GM21381 (cell line): ENCODE data around the gene LENEP.

ENCODE experiments used
- ATAC-seq: cut with Tn5 transposase; IDR thresholded peaks from one replicate; pipeline ENCODE4 v1.9.1; 2021; ENCODE audit warnings: mild to moderate bottlenecking, moderate library complexity; ENCODE audit not compliant: unreplicated experiment

The LENEP gene, protein sequence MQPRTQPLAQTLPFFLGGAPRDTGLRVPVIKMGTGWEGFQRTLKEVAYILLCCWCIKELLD

DNA sequence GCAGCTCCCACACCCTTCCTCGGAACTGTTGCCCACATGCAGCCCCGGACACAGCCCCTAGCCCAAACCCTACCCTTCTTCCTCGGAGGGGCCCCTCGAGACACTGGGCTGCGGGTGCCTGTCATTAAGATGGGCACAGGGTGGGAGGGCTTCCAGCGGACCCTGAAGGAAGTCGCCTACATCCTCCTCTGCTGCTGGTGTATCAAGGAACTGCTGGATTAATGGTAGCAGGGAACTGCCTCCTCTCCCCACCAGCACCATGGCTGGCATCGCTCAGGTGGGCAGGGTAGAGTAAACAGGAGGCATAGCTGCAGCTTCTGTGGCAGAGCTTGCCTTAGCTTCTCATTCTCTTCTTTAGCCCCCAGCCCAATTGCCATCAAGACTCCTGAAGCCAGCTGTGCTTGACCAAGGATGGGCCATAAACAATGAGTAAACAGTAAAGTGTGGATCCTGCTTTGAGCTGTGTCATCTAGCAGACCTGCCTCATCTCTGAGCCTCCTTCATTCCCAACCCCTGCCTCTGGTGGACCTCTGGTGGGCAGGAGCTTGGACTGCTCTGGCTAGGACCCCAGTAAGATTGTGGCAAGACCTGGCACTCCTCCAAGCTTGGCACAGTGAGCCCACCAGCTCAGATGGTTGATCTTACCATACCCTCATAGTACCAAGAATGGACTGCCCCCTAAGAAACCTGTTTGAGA lies at the start of gene LENEP:
Gene LENEP (plus strand): TSS at position 15 of the 697 bp plus-strand sequence. CDS start 22 bp downstream, at position 37.
- ATAC-seq: no peak

DNA sequence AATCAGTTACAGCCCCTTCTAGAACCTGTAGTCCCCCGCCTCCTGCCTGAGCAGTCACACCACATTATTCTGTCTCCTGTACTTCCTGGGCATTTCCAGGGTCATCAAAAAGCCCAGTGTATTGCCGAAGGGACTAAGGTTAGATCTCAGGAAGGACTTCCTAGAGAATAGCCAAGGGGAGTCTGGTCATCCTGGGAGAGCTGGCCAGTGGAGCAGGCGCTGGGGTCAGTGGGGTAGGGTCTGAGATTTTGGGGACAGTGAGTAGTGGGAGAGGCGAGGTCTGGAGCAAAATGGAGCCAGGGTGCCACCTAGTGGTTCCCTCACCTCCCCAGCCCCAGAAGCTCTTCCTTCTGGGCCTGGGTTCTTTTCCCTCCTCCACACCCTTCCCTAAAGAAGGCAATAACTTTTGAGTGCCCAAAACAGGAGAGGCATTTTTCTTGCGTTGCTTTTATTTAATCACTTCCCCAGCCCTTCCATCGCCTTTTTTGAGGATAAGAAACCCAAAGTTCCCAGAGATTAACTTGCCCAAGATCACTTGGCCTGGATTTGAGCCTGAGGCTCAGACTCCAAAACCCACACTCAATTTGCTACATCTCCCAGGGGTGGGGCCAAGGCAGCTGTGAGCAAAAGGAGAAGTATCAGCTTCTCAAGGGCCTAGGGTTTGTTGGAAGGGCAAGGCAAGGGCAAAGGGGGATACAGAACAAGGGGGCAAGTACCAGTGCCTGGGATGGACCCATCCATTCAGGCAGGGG lies 49.6 kb upstream of the LENEP start:
- ATAC-seq: no peak

DNA sequence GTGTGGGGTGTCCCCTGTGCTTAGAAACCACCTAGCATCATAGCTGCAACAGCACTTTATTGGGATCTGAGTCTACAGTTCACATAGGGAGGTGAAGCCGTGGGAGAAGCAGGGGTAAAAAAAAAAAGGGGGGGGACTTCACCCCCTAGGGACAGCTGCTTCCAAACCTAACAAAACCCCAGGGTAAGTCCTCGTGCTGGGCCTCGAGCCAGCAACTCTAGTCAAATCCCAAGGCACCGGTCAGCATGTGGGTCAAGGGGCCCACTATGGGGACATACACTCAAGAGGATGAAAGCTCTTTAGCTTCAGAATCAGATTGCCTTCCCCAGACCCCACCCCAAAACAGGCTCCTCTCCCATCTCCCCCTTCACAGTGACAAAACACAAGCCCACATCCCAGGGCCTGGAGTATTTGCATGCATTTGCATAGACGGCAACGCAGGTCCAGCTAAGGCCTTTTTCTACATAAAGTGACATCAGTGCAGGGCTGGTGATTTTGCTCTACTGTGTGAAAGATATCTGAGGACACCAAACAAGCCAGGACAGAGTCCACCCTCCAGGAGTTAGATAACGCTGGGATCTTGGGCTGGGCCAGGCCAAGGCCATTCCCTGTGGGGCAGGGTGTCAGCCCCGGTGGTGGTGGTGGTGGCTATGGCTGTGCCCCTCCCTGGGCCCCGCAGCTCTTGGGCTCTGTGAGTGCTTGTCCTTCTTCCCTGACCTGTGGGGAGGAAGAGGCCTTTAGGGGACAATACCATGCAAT lies 48.8 kb upstream of the LENEP start:
- ATAC-seq: no peak

DNA sequence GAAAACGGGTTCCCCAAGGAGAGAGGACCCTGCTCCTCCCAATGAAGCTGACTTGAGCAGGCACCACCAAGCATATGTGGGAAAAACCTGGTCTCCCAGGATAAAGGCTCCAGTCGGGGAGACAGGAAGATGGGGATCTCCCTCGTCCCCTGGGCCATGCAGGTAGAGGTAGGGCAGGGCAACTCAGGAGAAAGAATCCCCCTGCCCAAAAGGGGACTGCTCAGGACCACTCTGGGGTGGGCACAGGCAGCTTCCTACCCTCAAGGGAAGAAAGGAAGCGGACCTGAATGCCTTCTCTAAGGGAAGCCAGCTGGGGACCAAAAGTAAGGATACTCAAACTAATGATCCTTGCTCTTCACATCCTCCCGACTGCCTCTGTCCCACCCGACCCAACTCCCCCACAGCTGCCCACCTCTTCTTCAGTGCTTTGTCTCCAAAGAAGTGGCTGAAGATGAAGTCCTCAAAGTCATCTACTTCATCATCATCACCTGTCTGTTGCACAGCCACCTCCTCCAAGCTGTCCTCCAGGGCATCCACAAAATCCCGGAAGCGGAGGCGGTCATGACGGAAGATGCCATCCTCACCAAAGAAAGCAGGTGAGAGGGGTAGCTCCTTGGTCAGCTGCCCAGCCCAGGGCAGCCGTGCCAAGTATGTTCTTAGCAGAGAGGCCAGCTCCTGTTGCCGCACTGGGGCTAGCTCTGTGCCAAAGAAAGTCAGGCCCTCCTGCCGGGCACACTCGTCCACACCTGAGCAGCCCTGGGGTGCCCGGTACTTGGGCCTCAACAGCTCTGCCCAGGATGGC lies 48.0 kb upstream of the LENEP start:
- no peak for ATAC-seq

DNA sequence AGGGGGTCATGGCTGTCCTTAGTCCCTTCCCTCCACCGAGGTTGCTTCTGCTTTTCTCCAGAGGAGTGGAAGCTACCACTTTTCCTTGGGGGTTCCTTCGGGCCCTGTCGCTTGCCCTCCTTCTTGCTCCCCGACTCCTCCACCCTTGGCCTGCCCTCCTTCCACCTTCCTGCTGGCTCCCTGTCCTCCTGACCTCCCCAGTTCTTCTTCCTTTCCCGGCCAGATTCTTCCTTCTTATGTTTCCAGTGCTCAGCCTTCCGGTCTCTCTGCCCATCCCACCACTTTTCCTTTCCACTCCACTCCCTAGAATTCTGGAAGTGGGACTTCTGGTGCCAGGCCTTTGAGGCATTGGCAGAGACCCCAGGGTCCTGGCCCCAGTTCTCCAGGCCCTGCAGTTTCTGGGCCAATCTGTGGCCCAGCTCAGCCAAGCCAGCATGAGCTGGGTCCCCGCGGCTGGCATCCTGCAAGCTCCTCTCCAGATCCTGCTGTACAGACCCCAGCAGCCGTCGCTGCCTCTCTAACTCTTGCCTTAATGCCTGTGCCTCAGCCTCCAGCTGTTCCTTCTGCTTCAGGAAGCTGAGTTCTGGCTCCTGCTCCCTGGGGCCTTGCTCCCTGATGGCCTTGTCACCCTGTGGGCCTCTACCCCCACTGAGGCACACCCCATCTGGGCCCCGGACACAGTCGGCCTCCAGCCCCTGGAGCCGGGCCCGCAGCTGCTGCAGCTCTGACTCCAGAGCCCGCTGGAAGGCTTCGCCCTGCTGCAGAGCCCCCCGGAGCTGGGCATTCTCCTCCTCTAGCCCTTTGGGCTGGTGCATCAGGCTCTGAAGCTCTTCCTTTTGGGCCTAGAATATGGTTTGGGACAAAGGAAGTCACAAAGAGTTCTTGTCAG lies 47.2 kb upstream of the LENEP start:
- no peak for ATAC-seq

DNA sequence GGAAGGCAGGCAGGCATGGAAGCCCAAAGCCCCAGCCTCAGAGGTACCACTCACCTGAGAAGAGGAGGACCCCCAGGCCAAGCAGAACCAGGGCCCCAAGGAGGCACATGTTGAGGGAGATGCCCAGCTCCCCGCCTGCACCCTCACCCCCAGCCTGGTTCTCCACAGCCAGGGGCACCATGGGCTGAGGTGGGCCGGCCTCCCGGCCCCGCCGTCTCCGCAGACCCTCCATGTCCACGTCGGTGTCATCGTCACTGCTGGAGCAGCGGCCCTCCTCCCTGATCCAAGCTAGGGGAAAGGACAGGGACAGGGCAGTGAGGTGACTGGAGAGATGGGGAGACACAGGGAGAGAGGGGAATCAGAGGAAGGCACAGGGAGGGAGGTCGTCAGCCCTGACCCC lies 45.3 kb upstream of the LENEP start:
- ATAC-seq: no peak

DNA sequence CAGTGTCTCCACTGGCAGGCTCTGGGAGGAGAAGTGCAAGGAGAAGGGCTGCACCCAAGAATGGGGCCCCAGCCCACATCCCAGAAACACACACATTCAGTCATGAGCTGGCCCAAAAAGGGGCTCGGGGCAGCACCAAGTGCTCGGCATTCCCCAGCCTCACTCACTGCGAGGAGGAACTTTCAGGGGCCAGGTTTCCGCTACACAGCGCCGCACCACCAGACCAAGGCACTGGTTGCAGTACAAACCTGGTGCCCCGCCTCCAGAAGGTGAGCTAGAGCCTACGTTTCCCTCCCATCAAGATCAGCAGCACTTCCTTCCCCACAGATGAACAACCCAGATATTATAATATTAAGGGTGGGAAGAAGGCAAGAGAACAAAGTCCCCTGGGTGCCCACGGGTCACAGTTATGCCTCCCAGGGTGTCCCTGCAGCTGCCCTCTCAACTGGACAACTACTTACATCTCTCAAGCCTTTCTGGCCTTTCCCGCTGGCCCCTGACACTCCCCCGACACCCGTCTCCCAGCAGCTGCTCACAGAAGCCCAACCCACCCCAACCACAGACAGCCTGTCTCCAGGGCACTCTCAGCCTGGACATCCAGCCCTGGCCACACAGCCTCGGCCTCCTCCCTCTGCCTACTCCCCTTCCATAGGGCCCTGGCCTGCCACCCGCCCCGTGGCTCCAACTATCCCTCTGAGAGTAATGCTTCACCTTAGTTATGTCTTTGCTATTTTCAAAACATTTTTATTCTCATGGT lies 41.3 kb upstream of the LENEP start:
- no peak for ATAC-seq

DNA sequence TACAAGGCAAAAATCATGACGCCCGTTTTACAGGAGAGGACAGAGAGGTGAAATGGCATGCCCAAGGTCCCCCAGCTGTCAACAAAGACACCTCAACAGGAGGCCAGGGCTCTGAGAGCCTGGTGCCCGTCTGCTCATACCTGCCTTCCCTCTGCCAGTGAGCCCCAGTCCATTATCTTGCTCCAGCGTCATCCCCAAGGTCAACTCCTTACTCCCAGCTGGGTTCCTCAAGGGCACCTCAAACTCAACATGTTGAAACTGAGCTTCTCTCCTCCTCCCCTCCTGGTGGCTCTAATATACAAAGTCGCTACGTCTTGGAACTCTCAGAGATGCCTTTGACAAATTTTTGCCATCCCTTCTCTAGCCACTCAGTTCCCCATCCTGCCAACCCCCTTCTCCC lies 40.7 kb upstream of the LENEP start:
- no peak for ATAC-seq

DNA sequence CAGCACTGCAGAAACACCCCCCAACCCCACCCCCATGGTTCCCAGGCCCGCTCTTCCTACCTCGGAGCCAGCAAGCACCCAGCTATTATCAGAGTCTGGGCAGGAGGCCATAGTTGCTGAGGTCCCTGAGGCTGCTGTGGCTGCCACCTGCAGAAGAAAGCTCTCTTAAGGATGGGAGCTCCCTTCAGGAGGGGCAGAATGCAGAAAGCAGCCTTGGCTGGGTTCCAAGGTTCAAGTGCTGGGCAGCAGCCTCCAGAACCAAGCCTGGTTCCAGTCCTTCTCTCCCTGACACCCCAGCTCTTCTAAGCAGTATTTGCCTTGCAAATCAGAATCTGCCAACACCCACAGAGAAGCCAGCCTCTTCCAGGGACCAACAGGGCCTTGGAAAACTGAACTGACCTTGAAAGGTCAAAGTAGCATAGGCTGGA lies 39.8 kb upstream of the LENEP start:
- no peak for ATAC-seq

DNA sequence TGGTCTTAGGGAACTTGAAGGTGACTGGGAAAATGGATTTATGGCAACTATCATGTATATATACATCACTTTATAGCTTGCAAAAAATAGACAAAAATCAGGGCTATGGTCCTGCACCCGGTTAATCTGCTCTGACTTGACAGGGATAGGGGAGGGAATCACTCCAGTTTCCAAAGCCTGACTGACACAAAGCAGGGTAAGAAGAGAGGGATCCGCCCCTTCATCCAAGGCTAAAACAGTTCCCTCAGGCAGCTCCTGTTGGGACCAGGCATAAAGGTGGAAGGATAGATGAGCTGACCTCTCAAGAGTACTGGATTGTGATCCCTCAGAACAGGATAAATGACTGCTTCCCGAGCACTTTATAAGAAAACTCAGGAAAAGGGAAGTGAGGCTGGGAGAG lies 38.8 kb upstream of the LENEP start:
- no peak for ATAC-seq

DNA sequence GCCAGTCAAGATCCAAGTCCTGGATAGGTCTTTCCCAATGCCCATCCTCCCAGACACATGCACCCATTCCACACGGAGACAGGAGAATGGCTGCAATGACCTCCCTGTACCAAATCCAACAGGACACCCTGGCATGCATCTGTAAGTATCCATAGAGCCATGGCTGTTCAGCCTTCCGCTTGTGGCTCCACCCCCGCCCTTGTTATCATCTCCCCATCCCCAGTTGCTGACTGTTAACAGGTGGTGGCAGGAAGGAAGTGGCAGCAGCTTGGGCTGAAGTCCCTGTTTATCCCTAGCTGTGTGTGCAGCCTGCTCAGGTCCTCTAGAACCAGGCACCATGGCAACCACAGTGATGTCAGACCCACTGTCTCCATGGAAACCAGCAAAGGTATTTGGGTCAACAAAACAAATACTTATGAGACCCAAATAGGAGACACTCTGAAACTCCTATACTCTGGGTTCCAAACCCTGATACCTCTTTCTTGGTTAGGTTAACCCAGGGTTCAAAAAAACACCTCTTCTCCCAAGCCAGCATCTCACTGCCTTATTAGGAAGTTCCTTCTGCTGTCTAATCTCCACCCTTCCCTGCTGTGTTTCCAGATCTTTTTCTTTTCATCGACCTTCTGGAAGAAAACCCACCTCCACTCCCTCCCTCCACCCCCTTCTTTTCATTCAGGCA lies 38.2 kb upstream of the LENEP start:
- peak; percentile 56 for ATAC-seq

DNA sequence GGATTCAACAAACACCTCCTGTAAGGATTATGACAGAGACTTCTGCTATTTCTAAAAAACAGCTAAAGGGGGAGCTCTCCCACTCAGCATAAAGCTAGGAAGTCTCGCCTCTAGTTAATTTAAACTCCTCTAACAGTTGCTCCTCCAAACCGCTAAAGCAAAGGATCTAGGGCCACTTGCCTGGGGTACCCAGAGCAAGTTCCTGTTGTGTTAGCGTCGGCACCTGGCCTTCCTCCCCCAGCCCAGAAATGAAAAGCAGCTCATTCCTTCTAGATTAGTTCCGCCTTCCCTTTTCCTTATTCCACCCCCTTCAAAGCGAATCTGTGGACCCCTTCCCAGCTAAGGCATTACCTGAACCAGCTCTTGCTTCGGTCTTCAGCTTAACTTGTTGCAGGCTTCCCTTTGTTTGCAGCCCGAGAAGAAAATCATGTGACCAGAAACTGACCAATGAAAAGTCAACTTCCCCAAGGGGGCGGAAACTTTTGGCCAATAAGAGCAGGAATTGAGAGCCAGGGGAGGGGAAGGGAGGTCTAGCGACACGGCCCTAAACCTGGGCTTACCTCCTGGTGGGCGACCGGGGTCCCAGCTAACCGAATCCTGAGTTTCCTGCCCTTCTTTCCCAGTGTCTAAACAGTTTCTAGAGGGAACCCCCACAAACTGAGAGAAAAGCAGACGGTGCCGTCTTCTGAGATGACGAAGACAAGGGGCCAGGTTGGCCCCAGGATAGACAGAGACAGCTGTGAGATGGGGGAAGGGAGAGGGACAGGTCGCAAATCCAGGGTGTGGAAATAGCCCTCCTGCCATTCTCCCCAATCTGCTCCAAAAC lies 37.5 kb upstream of the LENEP start, which contains the start of gene PBXIP1:
Gene PBXIP1 (minus strand): TSS at position 382 of the 826 bp plus-strand sequence. CDS start 2,378 bp downstream, outside the sequence.
- ATAC-seq: peak; percentile 49

DNA sequence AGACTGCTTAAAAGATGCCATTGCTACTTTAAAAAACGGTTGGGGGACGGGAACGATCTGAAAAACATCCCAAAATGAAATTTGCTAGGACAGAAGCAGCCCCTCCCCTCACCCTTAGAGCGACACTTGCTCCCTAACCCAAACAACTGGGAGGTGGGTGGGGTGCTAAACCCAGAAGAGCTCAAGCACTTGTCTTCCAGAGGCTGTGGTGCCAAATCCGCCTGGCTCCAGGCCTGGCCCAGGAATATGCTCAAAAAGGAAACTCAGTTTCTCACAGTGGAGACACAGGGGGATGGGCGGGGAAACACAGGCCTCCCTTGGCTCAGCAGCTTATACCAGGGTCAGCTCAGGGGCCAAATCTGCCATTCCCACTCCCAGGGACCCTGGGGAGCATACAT lies 36.8 kb upstream of the LENEP start:
- ATAC-seq: no peak

DNA sequence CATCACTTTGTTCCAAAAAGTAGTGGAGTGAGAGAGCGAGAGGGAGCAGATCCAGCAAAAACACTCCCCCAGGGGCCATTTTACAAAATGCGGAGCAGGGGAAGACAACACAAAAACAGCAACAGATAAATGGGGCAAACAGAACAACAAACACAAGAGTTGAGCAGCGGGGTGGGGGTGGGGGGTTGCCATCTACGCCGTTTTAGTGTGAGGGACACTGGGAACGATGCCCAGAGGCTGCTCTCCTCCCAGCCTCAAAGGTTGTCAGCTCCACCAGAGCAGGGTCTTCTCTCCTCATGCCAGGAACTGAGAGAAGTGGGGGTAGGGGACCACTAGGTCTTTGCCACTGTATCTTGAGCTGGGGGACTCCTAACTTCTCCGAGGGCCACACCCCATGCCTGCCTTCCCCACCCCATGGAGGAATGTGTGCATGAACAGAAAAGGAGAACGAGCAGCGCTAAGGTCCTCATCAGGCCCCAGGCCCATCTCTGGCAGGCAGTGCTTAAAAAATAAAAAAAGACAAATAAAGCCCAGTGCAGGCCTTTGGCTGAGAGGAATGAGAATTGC lies 36.2 kb upstream of the LENEP start:
- no peak for ATAC-seq

DNA sequence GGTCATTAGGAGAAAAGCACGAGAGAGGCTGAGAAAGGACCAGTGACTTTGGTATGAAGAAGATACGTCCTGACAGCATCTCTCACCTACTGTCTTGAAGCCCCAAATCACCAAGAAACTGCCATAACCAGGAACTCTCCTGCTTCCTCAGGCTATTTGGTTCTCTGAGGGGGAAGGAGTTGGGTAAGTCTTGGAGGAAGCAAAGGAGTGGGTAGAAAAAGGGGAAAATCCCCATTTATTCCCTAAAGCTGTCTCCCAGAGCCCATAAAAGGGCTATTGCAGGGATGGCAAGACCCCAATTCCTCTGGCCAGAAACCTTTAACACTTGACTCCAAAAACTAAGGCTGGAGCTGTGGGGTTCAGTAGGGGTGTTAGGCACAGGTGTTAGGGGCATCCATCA lies 35.4 kb upstream of the LENEP start:
- ATAC-seq: no peak

DNA sequence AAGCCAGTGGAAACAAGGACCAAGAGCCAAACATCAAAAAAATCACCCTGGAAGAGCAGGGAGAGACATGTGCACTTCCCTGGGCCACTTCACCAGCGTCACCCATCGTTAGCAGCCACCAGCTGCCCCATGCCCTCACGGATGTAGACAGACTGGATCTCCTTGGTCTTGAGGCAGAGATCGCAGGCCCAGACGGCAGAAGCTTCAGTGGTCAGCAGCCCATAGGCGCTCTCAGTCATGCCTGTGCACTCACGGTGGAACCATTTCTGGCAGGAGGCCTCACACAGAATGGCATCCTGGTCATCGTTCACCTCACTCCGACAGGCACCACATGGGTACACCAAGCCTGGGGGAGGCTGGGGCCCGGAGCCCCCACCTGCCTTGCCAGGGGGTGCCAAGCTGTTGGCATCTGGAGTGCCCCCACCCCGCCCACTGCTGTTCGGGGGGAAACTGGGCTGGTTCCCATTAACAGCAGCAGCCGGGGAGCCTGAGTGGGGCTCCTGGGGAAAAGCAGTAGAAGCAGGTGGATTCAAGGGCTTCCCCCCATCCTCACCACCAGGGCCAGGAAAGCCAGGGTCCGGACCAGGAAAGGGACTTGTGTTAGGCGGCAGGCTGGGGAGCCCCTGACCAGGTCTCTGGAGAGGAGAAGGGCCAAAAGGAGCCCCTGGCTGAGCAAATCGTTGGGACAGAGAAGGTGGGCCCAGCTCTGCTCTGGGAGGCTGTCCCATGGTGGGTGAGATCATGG lies 34.5 kb upstream of the LENEP start:
- ATAC-seq: no peak

DNA sequence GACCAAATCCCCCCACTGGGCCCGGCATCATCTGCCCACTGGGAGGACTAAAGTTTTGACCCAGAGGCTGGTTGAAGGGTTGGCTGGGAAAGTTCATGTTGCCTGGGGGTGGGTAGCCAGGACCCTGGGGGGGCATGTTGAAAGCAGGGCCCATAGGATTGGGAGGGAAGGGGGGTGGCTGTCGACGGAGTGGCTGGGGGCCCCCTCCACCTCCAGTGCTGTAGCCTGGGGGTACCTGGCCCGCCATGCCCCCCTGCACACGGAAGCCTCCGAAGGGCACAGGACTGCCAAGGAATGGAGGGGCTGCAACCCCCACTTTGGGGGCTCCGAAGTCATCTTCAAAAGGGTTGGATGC lies 34.0 kb upstream of the LENEP start:
- no peak for ATAC-seq
